HG03097 (cell line): ENCODE results near the gene PRPF4.
"Not testable (repeated sequence)": the region's sequence is repeated elsewhere in the genome, so short reads cannot be mapped to it uniquely, and the experiment has no call there.

ENCODE experiments used
- ATAC-seq: cut with Tn5 transposase; IDR thresholded peaks from one replicate; pipeline ENCODE4 v1.9.1; 2021; ENCODE audit not compliant: unreplicated experiment, low FRiP score

The PRPF4 gene

DNA sequence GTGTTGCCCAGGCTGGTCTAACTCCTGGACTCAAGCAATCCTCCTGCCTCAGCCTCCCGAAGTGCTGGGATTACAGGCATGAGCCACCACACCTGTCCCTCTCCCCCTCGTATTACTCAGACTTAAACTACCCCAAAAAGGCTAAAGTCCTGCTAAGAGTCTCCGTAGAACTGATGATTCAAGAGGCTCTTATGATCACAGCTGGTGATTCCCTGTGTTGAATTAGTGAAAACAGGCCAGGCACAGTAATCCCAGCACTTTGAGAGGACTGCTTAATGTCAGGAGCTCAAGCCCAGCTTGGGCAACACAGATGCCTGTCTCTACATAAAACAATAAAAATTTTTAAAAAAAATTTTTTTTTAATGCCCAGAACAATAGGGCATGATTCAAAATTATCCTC, 9.3 kb upstream of the PRPF4 start:
- ATAC-seq: no peak

DNA sequence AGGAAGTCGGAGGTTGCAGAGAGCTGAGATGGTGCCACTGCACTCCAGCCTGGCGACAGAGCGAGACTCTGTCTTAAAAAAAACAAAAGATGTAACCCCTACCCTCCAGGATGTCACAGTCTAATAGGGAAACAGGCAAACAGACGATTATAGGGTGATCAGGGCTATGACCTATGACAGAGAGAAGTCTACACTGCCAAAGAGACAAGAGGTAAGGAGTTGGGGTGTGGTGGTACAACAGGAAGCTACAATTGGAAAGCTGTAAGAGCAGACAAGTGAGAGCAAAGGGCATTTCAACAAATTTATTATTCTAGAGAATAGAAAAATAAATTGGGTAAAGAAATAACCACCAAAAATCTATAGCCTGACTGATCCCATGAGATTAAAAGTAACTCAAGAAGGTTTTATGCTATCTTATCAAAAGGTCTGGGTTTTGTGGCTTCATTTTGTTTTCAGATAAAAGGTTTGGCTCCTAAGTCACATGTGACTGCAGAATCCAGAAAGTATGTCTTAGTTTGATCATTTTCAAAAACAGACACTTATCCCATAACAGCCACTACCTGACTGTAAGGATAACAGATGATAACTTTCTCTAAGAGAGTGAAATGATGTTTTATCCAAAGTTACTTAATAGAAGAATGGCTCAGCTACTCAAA, 7.4 kb upstream of the PRPF4 start:
- no peak for ATAC-seq

- no peak for ATAC-seq
Observed at GRCh38 chr9:113269355-113269754, 6.1 kb upstream of the PRPF4 start.

DNA sequence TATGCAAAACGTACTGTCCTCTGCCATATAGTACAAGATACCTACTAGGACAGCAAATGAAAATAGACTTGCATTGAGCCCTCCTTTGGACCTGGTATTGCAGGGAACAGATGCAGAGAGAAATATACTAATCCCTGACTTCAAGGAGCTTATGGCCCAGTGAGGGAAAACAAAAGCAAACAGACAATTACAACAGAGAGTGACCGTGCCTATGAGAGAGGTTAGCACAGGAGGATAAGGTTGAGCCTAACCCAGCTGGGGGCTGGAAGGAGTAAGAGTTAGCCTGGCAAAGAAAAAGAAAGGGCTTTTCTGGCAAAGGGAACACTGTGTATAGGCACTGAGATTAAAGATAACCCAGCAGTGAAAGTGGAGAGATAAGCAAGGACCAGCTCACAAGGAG, 5.6 kb upstream of the PRPF4 start:
- no peak for ATAC-seq

- ATAC-seq: peak; percentile 7
Observed at GRCh38 chr9:113274474-113275156, 843 bp upstream of the PRPF4 start.

GRCh38 chr9:113278840-113279239, 3.4 kb downstream of the PRPF4 start:
- ATAC-seq: no peak

GRCh38 chr9:113281356-113281755, 5.9 kb downstream of the PRPF4 start:
- ATAC-seq: no peak

DNA sequence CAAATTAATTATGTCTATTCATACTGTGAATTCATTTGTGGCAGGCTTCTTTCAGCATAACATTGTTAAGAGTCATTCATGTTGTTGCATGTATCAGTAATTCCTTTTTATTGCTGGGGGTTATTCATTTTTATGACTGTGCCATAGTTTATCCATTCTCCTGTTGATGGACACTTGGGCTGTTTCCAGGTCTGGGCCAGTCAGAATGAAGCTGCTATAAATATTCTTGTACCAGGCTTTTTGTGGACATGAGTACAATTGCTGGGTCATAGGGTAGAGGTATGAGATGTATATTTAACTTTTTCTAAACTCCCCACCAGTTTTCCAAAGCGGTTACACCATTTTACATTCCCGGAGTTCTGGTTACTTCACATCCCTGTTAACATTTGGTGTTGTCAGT, 13.6 kb downstream of the PRPF4 start:
- ATAC-seq: no peak

- ATAC-seq: no peak
Observed at GRCh38 chr9:113290052-113290607, 14.7 kb downstream of the PRPF4 start.

DNA sequence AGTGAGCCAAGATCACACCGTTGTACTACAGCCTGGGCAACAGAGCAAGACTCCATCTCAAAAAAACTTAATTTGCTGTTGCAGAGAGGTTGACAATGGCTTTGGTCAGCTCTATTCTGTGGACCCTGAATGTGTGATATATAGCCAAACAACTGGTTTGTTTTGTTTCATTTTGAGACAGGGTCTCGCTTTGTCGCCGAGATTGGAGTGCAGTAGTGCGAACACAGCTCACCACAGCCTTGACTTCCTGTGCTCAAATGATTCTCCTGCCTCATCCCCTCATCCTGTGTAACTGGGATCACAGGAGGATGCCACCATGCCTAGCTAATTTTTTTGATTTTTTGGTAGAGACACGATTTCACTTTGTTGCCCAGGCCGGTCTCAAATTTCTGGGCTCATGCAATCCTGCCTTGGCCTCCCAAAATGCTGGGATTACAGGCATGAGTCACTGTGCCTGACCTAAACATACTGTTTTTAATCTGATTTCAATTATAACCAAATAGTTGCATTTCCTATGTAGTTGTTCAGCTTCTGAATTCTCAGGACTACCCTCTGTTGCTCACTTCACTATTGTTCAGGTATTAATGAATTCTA, 17.9 kb downstream of the PRPF4 start:
- no peak for ATAC-seq

GRCh38 chr9:113296247-113296646, 20.8 kb downstream of the PRPF4 start:
- not testable (repeated sequence) for ATAC-seq

DNA sequence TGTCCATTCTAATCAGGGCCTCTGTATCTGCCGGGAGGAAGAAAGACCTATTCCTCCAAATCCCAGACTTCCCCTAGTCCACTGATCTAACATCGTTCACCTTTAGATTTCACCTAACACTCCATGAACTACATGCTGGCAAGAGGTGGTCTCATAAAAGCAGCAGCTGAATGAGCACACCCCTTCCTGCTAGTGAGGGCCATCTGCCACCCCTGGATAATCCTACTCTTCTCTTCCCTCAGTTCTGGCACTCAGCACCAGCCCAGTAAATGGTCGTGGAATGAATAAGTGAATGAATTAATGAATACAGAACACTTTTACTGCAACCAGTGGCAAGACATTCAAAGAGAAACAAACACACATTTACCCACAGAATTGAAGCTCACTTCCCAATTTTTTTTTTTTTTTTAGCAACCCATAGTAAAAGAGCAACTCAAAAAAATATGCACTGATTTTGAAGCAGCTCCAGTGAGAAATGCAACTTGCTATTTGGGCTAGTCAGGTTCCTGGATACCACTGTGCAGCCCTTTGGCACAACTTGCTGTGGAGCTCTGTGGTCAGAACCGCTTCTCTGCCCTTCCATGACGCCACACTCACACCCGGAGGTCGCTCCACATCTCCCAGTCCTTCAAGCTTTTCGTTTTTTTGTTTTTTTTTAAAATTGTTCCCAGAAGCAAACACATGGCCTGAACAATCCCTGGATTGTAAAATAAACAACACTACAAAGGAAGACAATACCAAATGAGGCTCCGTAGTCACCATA, 21.5 kb downstream of the PRPF4 start:
- no peak for ATAC-seq

GRCh38 chr9:113298311-113298710, 22.9 kb downstream of the PRPF4 start:
- ATAC-seq: no peak

- ATAC-seq: no peak
Observed at GRCh38 chr9:113298924-113299770, 23.7 kb downstream of the PRPF4 start.

- ATAC-seq: no peak
Observed at GRCh38 chr9:113299800-113300292, 24.4 kb downstream of the PRPF4 start.

GRCh38 chr9:113301548-113301947, 26.1 kb downstream of the PRPF4 start:
- no peak for ATAC-seq

- no peak for ATAC-seq
Observed at GRCh38 chr9:113302792-113303418, 27.4 kb downstream of the PRPF4 start, which contains the start of gene RNF183. Gene RNF183 (minus strand): TSS chr9:113303376. CDS start chr9:113298184, 5,192 bp downstream.

GRCh38 chr9:113306566-113306965, 31.1 kb downstream of the PRPF4 start:
- no peak for ATAC-seq

- ATAC-seq: no peak
Observed at GRCh38 chr9:113307396-113307975, 32.0 kb downstream of the PRPF4 start.
